Liver (tissue), 3 donors: ENCODE results near the gene IDE.

Experiments used
- CTCF ChIP-seq: fragments of 150-350 bp; IDR thresholded peaks from 2 replicates; pipeline ENCODE4 v1.5.1; 2017; ENCODE audit warnings: improper control_type of control experiment, low read depth, low read length; ENCODE audit not compliant: missing input control
- EGR1 ChIP-seq, 2 donors: IDR thresholded peaks; 2 replicates each; pipeline ENCODE4 v1.6.1; 2016 to 2018; ENCODE audit warnings: antibody characterized with exemption in 2 of 2, low read depth in 2 of 2
- FOXA1 ChIP-seq: IDR thresholded peaks from 2 replicates; pipeline ENCODE4 v1.6.1; 2016; ENCODE audit warnings: antibody characterized with exemption
- GABPA ChIP-seq, 2 donors: IDR thresholded peaks in 1 of 2; conservative IDR thresholded peaks in 1 of 2; 2 replicates each; pipeline ENCODE4 v1.6.1; 2016; ENCODE audit warnings: antibody characterized with exemption in 2 of 2, mild to moderate bottlenecking in 1 of 2, moderate library complexity in 1 of 2
- JUND ChIP-seq, 2 donors: IDR thresholded peaks; 2 replicates each; pipeline ENCODE4 v1.6.1; 2016; ENCODE audit warnings: antibody characterized with exemption in 2 of 2
- NR2F2 ChIP-seq: IDR thresholded peaks from 2 replicates; pipeline ENCODE4 v1.6.1; 2016; ENCODE audit warnings: antibody characterized with exemption
- RAD21 ChIP-seq, 2 donors: IDR thresholded peaks; 2 replicates each; pipeline ENCODE4 v1.6.1; 2016; ENCODE audit warnings: antibody characterized with exemption in 2 of 2, mild to moderate bottlenecking in 2 of 2
- RXRA ChIP-seq, 2 donors: IDR thresholded peaks; 2 replicates each; pipeline ENCODE4 v1.6.1; 2017 to 2018; ENCODE audit warnings: antibody characterized with exemption in 2 of 2, mild to moderate bottlenecking in 1 of 2
- TAF1 ChIP-seq: conservative IDR thresholded peaks from 2 replicates; pipeline ENCODE4 v1.6.1; 2016; ENCODE audit warnings: antibody characterized with exemption, mild to moderate bottlenecking
- TF ChIP-seq, protein P1 (sequence below): IDR thresholded peaks from 2 replicates; pipeline ENCODE4 v1.6.1; 2016; ENCODE audit warnings: antibody characterized with exemption
- donor health status: healthy.
- donor health status: healthy.

- TF ChIP-seq TAF1 (no peak), NR2F2 (no peak), CTCF (no peak), EGR1 (IDR thresholded peaks at IDR 0.05; ENCODE audit: low read depth in 2 of 2) (no peak), RXRA (IDR thresholded peaks at IDR 0.05) (no peak), JUND (IDR thresholded peaks at IDR 0.05) (no peak), FOXA1 (no peak), RAD21 (IDR thresholded peaks at IDR 0.05) (no peak), GABPA (IDR thresholded peaks at IDR 0.05 in 1 of 2, conservative IDR thresholded peaks at IDR 0.05 in 1 of 2) (no peak)
- TF ChIP-seq, protein P1, sequence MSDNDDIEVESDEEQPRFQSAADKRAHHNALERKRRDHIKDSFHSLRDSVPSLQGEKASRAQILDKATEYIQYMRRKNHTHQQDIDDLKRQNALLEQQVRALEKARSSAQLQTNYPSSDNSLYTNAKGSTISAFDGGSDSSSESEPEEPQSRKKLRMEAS, result no peak
These were observed 122.5 kb downstream of the IDE start for GRCh38 chr10:92451431-92451830.
